Gastrocnemius medialis (tissue), 4 donors: ENCODE measurements around the gene TBXA2R. TPM values are rescaled to one million over a fixed set of nuclear protein-coding genes. Genes with fewer than 3 reads are reported as not detected.

ENCODE experiments used
- ATAC-seq, 2 donors: fragments of 150-250 bp; one replicate each; pipeline ENCODE4 v1.9.1; 2016
- DNase-seq, 2 donors: peaks; one replicate each; pipeline ENCODE4 v3.0.0-alpha.2; 2019
- H3K27ac ChIP-seq, 4 donors: fragments of 200-600 bp; sonication (generic); 1 replicate in 1 of 4; 2 replicates in 3 of 4; pipeline ENCODE4 v1.5.1; 2016 to 2018; ENCODE audit warnings: mild to moderate bottlenecking in 2 of 4, moderate library complexity in 1 of 4
- H3K27me3 ChIP-seq, 3 donors: fragments of 200-600 bp; sonication (generic) in 2 of 3; 1 replicate in 1 of 3; 2 replicates in 2 of 3; pipeline versions ENCODE4 v1.5.1 to v1.6.0; 2016 to 2019; ENCODE audit warnings: mild to moderate bottlenecking in 1 of 3, moderate library complexity in 1 of 3
- H3K36me3 ChIP-seq, 2 donors: fragments of 200-600 bp; sonication (generic) in 1 of 2; one replicate each; pipeline ENCODE4 v1.5.1; 2017 to 2018
- H3K4me1 ChIP-seq, 2 donors: fragments of 200-600 bp; sonication (generic) in 1 of 2; one replicate each; pipeline ENCODE4 v1.5.1; 2016 to 2017; ENCODE audit warnings: mild to moderate bottlenecking in 2 of 2
- H3K4me3 ChIP-seq, 4 donors: fragments of 200-600 bp; sonication (generic) in 3 of 4; 1 replicate in 1 of 4; 2 replicates in 3 of 4; pipeline ENCODE4 v1.5.1; 2016 to 2019; ENCODE audit warnings: mild to moderate bottlenecking in 2 of 4
- H3K9me3 ChIP-seq, 3 donors: fragments of 200-600 bp; sonication (generic) in 2 of 3; 1 replicate in 1 of 3; 2 replicates in 2 of 3; pipeline ENCODE4 v1.5.1; 2016 to 2019
- POLR2A ChIP-seq, 2 donors: fragments of 450-650 bp; IDR thresholded peaks; one replicate each; pipeline ENCODE4 v1.6.1; 2017; ENCODE audit warnings: antibody characterized with exemption in 2 of 2, mild to moderate bottlenecking in 2 of 2, moderate library complexity in 2 of 2
- in situ Hi-C, 4 donors: fragments of 200-750 bp; cut with MboI; loops; one replicate each; pipeline versions ENCODE4 v1.15.0 to v1.8.0; 2017; ENCODE audit warnings: low sequenced_read_pairs in 4 of 4
- intact Hi-C: fragments of 100-400 bp; cut with DNase I; formaldehyde crosslinking; loops from one replicate; pipeline ENCODE4 v1.15.1; 2023; ENCODE audit warnings: low total_unique reads
- total RNA-seq, 4 donors: library from RNA; depleted of rRNA; stranded (reverse); fragments of >200 nt; gene quantifications; one replicate each; pipeline versions ENCODE4 v1.1.0 to v1.2.3, GENCODE V29; 2016
- TF ChIP-seq, protein P1 (sequence below), 5 experiments: fragments of 450-650 bp in 3 of 5; fragments of 200-600 bp in 2 of 5; sonication (generic) in 2 of 5; IDR thresholded peaks in 4 of 5; conservative IDR thresholded peaks in 1 of 5; 1 replicate in 4 of 5; 2 replicates in 1 of 5; pipeline ENCODE4 v1.5.1; 2016 to 2019; ENCODE audit warnings: antibody characterized with exemption in 5 of 5, mild to moderate bottlenecking in 3 of 5, moderate library complexity in 3 of 5

Gene TBXA2R
- total RNA-seq, 4 donors from 2014 or later: 0.36 to 1.2 (median 0.51) TPM; not detected in 1

DNA sequence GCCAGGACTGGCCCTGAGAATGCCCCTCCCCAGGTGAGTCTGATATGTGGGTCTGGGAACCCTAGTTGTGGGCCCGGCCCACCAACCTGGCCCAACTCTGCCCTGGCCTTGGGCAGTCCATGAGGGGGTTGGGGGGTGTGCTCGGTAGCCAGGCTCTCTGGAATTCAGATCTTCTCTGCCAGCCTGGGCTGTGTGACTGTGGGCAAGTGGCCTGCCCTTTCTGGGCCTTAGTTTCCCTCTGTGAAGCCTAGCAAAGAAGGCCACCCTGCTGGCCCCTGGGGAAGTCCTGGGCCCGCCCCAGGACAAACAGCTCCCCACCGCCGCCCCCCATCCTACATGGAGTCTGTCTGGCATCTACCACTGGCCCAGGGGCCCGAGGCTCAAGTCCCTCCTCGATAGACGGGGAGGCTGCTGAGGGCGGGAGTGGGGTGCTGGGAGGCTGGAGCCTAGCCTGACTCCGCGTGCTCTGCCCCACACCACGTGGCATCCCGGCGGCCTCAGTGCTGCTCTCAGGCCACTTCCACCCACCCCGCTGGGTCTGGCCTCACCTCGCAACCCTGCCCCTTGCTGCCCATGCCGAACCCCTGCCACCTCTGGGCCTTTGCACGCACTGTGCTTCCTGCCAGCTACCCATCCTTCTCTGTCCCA lies 8.3 kb upstream of the TBXA2R start:
- TF ChIP-seq, protein P1, sequence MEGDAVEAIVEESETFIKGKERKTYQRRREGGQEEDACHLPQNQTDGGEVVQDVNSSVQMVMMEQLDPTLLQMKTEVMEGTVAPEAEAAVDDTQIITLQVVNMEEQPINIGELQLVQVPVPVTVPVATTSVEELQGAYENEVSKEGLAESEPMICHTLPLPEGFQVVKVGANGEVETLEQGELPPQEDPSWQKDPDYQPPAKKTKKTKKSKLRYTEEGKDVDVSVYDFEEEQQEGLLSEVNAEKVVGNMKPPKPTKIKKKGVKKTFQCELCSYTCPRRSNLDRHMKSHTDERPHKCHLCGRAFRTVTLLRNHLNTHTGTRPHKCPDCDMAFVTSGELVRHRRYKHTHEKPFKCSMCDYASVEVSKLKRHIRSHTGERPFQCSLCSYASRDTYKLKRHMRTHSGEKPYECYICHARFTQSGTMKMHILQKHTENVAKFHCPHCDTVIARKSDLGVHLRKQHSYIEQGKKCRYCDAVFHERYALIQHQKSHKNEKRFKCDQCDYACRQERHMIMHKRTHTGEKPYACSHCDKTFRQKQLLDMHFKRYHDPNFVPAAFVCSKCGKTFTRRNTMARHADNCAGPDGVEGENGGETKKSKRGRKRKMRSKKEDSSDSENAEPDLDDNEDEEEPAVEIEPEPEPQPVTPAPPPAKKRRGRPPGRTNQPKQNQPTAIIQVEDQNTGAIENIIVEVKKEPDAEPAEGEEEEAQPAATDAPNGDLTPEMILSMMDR (IDR thresholded peaks at IDR 0.05 in 4 of 5, conservative IDR thresholded peaks at IDR 0.05 in 1 of 5): no peak
- no peak for TF ChIP-seq POLR2A (IDR thresholded peaks at IDR 0.05)
- H3K27me3 ChIP-seq: no peaks in the 10 kb centered on the region
- in situ Hi-C loops (no loop called here), intact Hi-C loops (loop anchor here (5.0 kb wide), 1 partner anchor 313 kb away; no protein-coding TSS in a partner anchor)
- peaks cover 3 to 40% of the 10 kb centered on the region in 2 donors for H3K36me3 ChIP-seq
- no peak overlapping the region for H3K4me3 ChIP-seq
- no peak overlapping the region for H3K27ac ChIP-seq
- no peak for ATAC-seq
- H3K4me1 ChIP-seq: peaks cover 0 to 4% of the 10 kb centered on the region in 2 donors
- H3K9me3 ChIP-seq: no peaks in the 10 kb centered on the region
- no peak for DNase-seq

DNA sequence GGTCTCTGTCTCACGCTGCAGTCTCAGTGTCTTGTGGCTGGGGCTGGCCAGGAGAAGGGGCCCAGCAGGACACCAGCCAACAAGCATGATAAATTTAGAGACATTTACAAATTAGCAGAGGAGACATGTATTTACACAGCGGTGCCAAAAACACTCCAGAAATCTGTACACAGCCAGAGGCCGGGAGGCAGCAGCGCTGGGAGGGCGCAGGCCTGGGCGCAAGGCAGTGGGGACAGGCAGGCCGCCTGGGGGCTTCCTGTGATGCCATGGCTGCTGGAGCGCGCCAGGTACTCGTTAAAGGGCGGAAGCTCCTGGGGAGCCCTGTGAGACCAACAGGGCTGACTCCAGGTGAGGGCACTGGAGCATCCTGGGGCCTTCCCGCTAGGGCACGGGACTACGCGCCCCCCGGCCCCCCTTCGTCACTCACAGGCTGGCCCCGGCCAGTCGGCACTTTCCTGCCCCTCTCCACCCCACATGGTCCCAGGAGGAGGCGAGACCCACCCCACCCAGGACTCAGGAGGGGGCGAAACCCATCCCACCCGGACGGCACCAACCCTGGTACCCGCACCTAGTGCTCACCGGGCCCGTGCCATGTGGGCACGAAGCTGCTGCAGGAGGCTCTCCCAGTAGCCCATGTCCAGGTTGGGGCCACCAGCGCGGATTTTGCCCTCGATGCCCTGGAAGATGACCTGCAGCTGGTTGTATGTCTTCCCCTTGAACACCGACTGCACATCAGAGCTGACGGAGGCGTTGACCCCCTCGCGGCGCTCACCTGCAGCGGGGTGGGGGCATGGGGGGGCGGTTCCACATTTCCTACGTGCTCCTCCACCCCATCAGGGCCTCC lies 7.4 kb upstream of the TBXA2R start:
- ATAC-seq (no peak), DNase-seq (no peak)
- Histone ChIP-seq H3K27me3 (no peaks in the 10 kb centered on the region), H3K4me1 (peaks cover 2 to 6% of the 10 kb centered on the region in 2 donors), H3K27ac (no peak overlapping the region), H3K4me3 (no peak overlapping the region), H3K36me3 (peaks cover 3 to 40% of the 10 kb centered on the region in 2 donors), H3K9me3 (no peaks in the 10 kb centered on the region)
- no peak for TF ChIP-seq POLR2A (IDR thresholded peaks at IDR 0.05)
- TF ChIP-seq, protein P1 (IDR thresholded peaks at IDR 0.05 in 4 of 5, conservative IDR thresholded peaks at IDR 0.05 in 1 of 5): no peak
- intact Hi-C loops: no loop called here
- in situ Hi-C loops: no loop called here

DNA sequence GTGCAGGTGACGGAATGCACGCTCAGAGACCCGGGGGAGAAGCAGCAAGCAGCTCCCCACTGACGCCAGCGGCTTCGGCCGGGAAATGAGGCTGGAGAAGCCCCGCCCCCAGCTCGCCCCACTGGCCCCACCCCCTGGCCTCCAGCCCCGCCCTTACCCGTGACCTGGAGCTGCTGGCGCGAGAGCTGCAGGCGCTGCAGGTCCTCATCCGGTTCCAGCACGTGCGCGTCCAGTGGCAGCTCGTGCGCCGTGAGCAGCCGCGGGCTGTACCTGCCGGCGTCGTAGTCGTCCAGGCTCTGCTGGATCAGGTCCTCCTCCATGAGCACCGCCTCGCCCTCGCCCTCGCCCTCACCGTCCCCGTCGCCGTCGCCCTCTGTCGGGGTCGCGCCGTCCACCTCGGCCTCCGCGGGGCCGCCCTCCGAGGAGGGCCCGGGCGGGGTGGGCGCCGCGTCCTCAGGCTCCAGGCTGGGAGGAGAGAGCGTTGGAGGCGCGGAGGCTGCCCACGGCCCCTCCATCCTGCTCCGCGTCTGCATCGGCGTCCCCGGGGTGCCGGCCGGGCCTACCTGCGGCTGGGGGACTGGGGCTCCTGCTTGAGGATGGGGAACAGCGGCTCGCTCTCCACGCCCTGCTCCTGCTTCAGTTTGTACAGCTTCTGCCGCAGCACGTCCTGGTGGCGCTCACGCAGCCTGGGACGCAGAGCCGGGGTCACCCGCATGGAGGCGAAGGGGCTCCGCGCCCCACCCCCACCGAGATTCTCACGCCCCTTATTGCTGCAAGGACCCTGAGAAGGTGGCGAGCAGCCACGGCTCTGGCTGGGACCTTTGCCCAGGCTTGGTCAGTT lies 6.4 kb upstream of the TBXA2R start:
- Histone ChIP-seq H3K36me3 (peaks cover 3 to 40% of the 10 kb centered on the region in 2 donors), H3K27me3 (no peaks in the 10 kb centered on the region), H3K4me1 (peaks cover 6 to 10% of the 10 kb centered on the region in 2 donors), H3K4me3 (no peak overlapping the region), H3K9me3 (no peaks in the 10 kb centered on the region), H3K27ac (no peak overlapping the region)
- TF ChIP-seq, protein P1 (IDR thresholded peaks at IDR 0.05 in 4 of 5, conservative IDR thresholded peaks at IDR 0.05 in 1 of 5): no peak
- TF ChIP-seq POLR2A (IDR thresholded peaks at IDR 0.05): no peak
- DNase-seq (no peak), ATAC-seq (no peak)
- in situ Hi-C loops: no loop called here
- intact Hi-C loops: no loop called here

DNA sequence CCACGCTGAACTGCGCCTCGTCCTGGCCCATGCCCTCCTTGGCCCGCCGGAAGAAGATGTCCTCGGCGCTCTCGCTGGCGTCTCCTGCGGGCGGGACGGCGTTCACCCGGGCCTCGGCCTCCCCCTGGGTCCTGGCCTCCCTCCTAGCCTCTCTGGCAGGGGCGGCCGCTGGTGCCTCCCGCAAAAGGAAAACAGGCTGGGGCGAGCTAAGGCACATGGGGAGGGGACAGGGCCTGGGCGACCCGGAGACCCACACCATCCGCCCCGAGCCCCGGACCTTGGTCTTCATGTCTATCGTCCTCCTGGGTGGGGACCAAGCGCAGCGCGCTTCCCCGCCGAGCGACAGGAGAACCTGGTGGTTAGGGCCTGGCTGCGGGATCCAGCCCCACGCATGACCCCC lies 5.7 kb upstream of the TBXA2R start:
- Histone ChIP-seq H3K36me3 (peaks cover 3 to 38% of the 10 kb centered on the region in 2 donors), H3K9me3 (no peaks in the 10 kb centered on the region), H3K27ac (no peak overlapping the region), H3K4me3 (no peak overlapping the region), H3K27me3 (no peaks in the 10 kb centered on the region), H3K4me1 (peaks cover 6 to 9% of the 10 kb centered on the region in 2 donors)
- TF ChIP-seq POLR2A (IDR thresholded peaks at IDR 0.05): no peak
- TF ChIP-seq, protein P1 (IDR thresholded peaks at IDR 0.05 in 4 of 5, conservative IDR thresholded peaks at IDR 0.05 in 1 of 5): no peak
- no peak for ATAC-seq
- DNase-seq: no peak
- in situ Hi-C loops: no loop called here
- intact Hi-C loops: no loop called here
